Hepatocyte (in vitro differentiated cells): ENCODE measurements around the gene PPP1CA. TPM values are rescaled to one million over a fixed set of nuclear protein-coding genes. Genes with fewer than 3 reads are reported as not detected.

Experiments
- DNase-seq: peaks from one replicate; pipeline ENCODE4 v3.0.0-alpha.2; 2016; ENCODE audit warnings: low spot score
- H2AFZ ChIP-seq: fragments of 200-600 bp; sonication (generic); 2 replicates; pipeline ENCODE4 v1.6.0; 2016; ENCODE audit warnings: antibody characterized with exemption, mild to moderate bottlenecking
- H3K27ac ChIP-seq: fragments of 200-600 bp; sonication (generic); 2 replicates; pipeline ENCODE4 v1.5.1; 2016; ENCODE audit warnings: mild to moderate bottlenecking
- H3K27me3 ChIP-seq: fragments of 200-600 bp; sonication (generic); 2 replicates; pipeline ENCODE4 v1.6.1; 2016
- H3K36me3 ChIP-seq: fragments of 200-600 bp; sonication (generic); replicated peaks from 2 replicates; pipeline ENCODE4 v1.5.1; 2016; ENCODE audit warnings: low read depth; ENCODE audit not compliant: insufficient read depth
- H3K4me1 ChIP-seq: fragments of 200-600 bp; sonication (generic); 2 replicates; pipeline ENCODE4 v1.5.1; 2016; ENCODE audit warnings: mild to moderate bottlenecking, moderate library complexity; ENCODE audit not compliant: insufficient read depth
- H3K4me2 ChIP-seq: fragments of 200-600 bp; sonication (generic); 2 replicates; pipeline ENCODE4 v1.6.0; 2016
- H3K4me3 ChIP-seq: fragments of 200-600 bp; sonication (generic); 2 replicates; pipeline ENCODE4 v1.5.1; 2016; ENCODE audit warnings: mild to moderate bottlenecking
- H3K79me2 ChIP-seq: fragments of 200-600 bp; sonication (generic); 2 replicates; pipeline ENCODE4 v1.6.0; 2017; ENCODE audit warnings: mild to moderate bottlenecking
- H3K9me2 ChIP-seq: fragments of 200-600 bp; sonication (generic); replicated peaks from 2 replicates; pipeline ENCODE4 v1.6.0; 2017; ENCODE audit warnings: mild to moderate bottlenecking; ENCODE audit not compliant: insufficient read depth
- H3K9me3 ChIP-seq: fragments of 200-600 bp; sonication (generic); 2 replicates; pipeline ENCODE4 v1.5.1; 2016; ENCODE audit warnings: low read depth, mild to moderate bottlenecking
- H4K20me1 ChIP-seq: fragments of 200-600 bp; sonication (generic); 2 replicates; pipeline ENCODE4 v1.6.0; 2016; ENCODE audit warnings: mild to moderate bottlenecking; ENCODE audit not compliant: insufficient read depth, poor library complexity, severe bottlenecking
- CTCF ChIP-seq: fragments of 200-600 bp; sonication (generic); IDR thresholded peaks from 2 replicates; pipeline ENCODE4 v1.5.1; 2016; ENCODE audit warnings: antibody characterized with exemption, mild to moderate bottlenecking; ENCODE audit not compliant: poor library complexity
- EZH2 ChIP-seq: fragments of 200-600 bp; sonication (generic); IDR thresholded peaks from 2 replicates; pipeline ENCODE4 v1.6.1; 2016; ENCODE audit warnings: antibody characterized with exemption, mild to moderate bottlenecking, borderline replicate concordance
- EZH2phosphoT487 ChIP-seq: fragments of 200-600 bp; sonication (generic); IDR thresholded peaks from one replicate; pipeline ENCODE4 v1.6.1; 2018; ENCODE audit warnings: antibody characterized with exemption, mild to moderate bottlenecking, low read depth, moderate library complexity; ENCODE audit not compliant: unreplicated experiment, severe bottlenecking
- WGBS: methylation state at CpG from one replicate; pipeline ENCODE4 v1.1.6; 2016; ENCODE audit warnings: low lambda C conversion rate; ENCODE audit errors: missing lambda C conversion rate; 5-methylcytosine and 5-hydroxymethylcytosine counted together
- polyA plus RNA-seq: library from polyadenylated mRNA; unstranded; fragments of >200 nt; fragmentation: Nextera tagmentation; extraction: Ambion mirVana; gene quantifications from 2 replicates; pipeline ENCODE4 v1.2.1, GENCODE V29; 2016
- total RNA-seq: library from RNA; depleted of rRNA; stranded (reverse); fragments of >200 nt; gene quantifications from 2 replicates; pipeline ENCODE4 v1.2.3, GENCODE V29; 2014

PPP1CA gene
- total and polyA plus RNA-seq, 2 experiments from 2014 or later: 146 to 242 TPM

- Histone ChIP-seq H3K27ac (no peak overlapping the region), H3K9me3 (no peaks in the 10 kb centered on the region), H3K9me2 (no peaks in the 10 kb centered on the region), H3K79me2 (no peaks in the 10 kb centered on the region), H4K20me1 (no peaks in the 10 kb centered on the region), H3K27me3 (no peaks in the 10 kb centered on the region), H3K36me3 (no peaks in the 10 kb centered on the region), H3K4me2 (no peak overlapping the region), H3K4me1 (peaks cover 5% of the 10 kb centered on the region), H3K4me3 (no peak overlapping the region), H2AFZ (no peak overlapping the region)
- WGBS: 83% methylated on average over 10 of the region's 18 CpGs
- no peak for DNase-seq
- no peak for TF ChIP-seq EZH2
- no peak for TF ChIP-seq CTCF
- TF ChIP-seq EZH2phosphoT487: no peak
Measured at GRCh38 chr11:67406420-67406968, 4.8 kb upstream of the PPP1CA start.

GRCh38 chr11:67405688-67406339, 4.2 kb upstream of the PPP1CA start:
- Histone ChIP-seq H3K27me3 (no peaks in the 10 kb centered on the region), H3K4me2 (no peak overlapping the region), H3K9me3 (no peaks in the 10 kb centered on the region), H3K36me3 (no peaks in the 10 kb centered on the region), H4K20me1 (peaks cover 1% of the 10 kb centered on the region), H3K79me2 (peaks cover 6% of the 10 kb centered on the region), H3K27ac (no peak overlapping the region), H3K4me3 (no peak overlapping the region), H3K9me2 (no peaks in the 10 kb centered on the region), H2AFZ (no peak overlapping the region), H3K4me1 (peaks cover 6% of the 10 kb centered on the region)
- 87% methylated on average over 9 of the region's 9 CpGs for WGBS
- TF ChIP-seq CTCF (no peak), EZH2phosphoT487 (no peak)
- no peak for DNase-seq

GRCh38 chr11:67405196-67405567, 3.5 kb upstream of the PPP1CA start:
- H3K4me1 ChIP-seq: peaks cover 12% of the 10 kb centered on the region
- H3K27me3 ChIP-seq: no peaks in the 10 kb centered on the region
- H3K36me3 ChIP-seq: no peaks in the 10 kb centered on the region
- H3K9me2 ChIP-seq: no peaks in the 10 kb centered on the region
- no peak overlapping the region for H3K4me2 ChIP-seq
- 98% methylated on average over 6 of the region's 6 CpGs for WGBS
- H4K20me1 ChIP-seq: peaks cover 7% of the 10 kb centered on the region
- no peaks in the 10 kb centered on the region for H3K9me3 ChIP-seq
- DNase-seq: no peak
- H2AFZ ChIP-seq: no peak overlapping the region
- no peak overlapping the region for H3K27ac ChIP-seq
- no peak for TF ChIP-seq EZH2phosphoT487
- TF ChIP-seq EZH2: no peak
- no peak for TF ChIP-seq CTCF
- H3K4me3 ChIP-seq: no peak overlapping the region
- H3K79me2 ChIP-seq: peaks cover 12% of the 10 kb centered on the region
